HEK293 (cell line): Measurements from ENCODE around the gene LY9.

Experiments
- CTCF ChIA-PET: fragments of 350-600 bp; formaldehyde crosslinking; extraction: SDS; loops from one replicate; lab custom pipeline; 2021; ENCODE audit warnings: antibody characterized with exemption; lab: Yijun Ruan, JAX
- POLR2A ChIA-PET: fragments of 300-600 bp; formaldehyde crosslinking; extraction: SDS; loops from one replicate; lab custom pipeline; 2020; ENCODE audit warnings: antibody characterized with exemption, inconsistent platforms; lab: Yijun Ruan, JAX
- H3K27ac ChIP-seq: fragments of 200-500 bp; sonication (Bioruptor generic); 2 replicates; pipeline ENCODE4 v1.5.1; 2014; ENCODE audit warnings: low read depth, low read length, control low read depth, inconsistent platforms; ENCODE audit errors: extremely low read depth
- H3K36me3 ChIP-seq, 2 experiments: fragments of 200-500 bp in 1 of 2; sonication (Bioruptor generic) in 1 of 2; 1 replicate in 1 of 2; 2 replicates in 1 of 2; pipeline ENCODE4 v1.5.1; 2014 to 2017; ENCODE audit warnings: inconsistent platforms in 2 of 2, low read length in 2 of 2; ENCODE audit not compliant: control insufficient read depth in 2 of 2, insufficient read depth in 1 of 2
- H3K4me1 ChIP-seq: fragments of 200-500 bp; sonication (Bioruptor generic); 2 replicates; pipeline ENCODE4 v1.5.1; 2014; ENCODE audit warnings: mild to moderate bottlenecking, low read length, inconsistent platforms; ENCODE audit not compliant: control insufficient read depth, insufficient read depth
- H3K4me3 ChIP-seq: 2 replicates; pipeline ENCODE4 v1.5.1; 2011; ENCODE audit warnings: low read depth, mild to moderate bottlenecking, control low read depth, low read length, moderate library complexity
- H3K9me3 ChIP-seq: fragments of 200-500 bp; sonication (Bioruptor generic); 2 replicates; pipeline ENCODE4 v1.5.1; 2014; ENCODE audit warnings: low read depth, low read length, inconsistent platforms; ENCODE audit not compliant: control insufficient read depth, insufficient read depth
- BCL11A ChIP-seq: fragments of 450-650 bp; formaldehyde crosslinking; IDR thresholded peaks from 2 replicates; pipeline ENCODE4 v1.5.1; 2016; ENCODE audit warnings: low read depth, missing biosample characterization, missing genetic modification characterization
- GLI2 ChIP-seq: fragments of 450-650 bp; formaldehyde crosslinking; IDR thresholded peaks from 2 replicates; pipeline ENCODE4; 2017; ENCODE audit warnings: missing biosample characterization, missing genetic modification characterization, low read depth, borderline replicate concordance
- MEIS1 ChIP-seq: sonication (generic); formaldehyde crosslinking; IDR thresholded peaks from 2 replicates; pipeline ENCODE4 v1.8.1; 2022; ENCODE audit warnings: missing genetic modification reagents, mild to moderate bottlenecking, borderline replicate concordance
- OSR2 ChIP-seq: fragments of 450-650 bp; formaldehyde crosslinking; IDR thresholded peaks from 2 replicates; pipeline ENCODE4 v1.5.1; 2016; ENCODE audit warnings: missing biosample characterization, missing genetic modification characterization
- REPIN1 ChIP-seq: fragments of 450-650 bp; formaldehyde crosslinking; IDR thresholded peaks from 2 replicates; pipeline ENCODE4 v1.5.1; 2017; ENCODE audit warnings: missing biosample characterization, missing genetic modification characterization, low read depth
- SCRT1 ChIP-seq: fragments of 450-650 bp; formaldehyde crosslinking; IDR thresholded peaks from 2 replicates; pipeline ENCODE4 v1.5.1; 2016; ENCODE audit warnings: missing biosample characterization, missing genetic modification characterization, borderline replicate concordance
- ZEB2 ChIP-seq: fragments of 450-650 bp; formaldehyde crosslinking; IDR thresholded peaks from 2 replicates; pipeline ENCODE4 v1.5.1; 2016; ENCODE audit warnings: missing biosample characterization, missing genetic modification characterization
- ZFP41 ChIP-seq: fragments of 450-650 bp; formaldehyde crosslinking; IDR thresholded peaks from 2 replicates; pipeline ENCODE4 v1.5.1; 2016; ENCODE audit warnings: missing biosample characterization, missing genetic modification characterization, borderline replicate concordance
- ZNF2 ChIP-seq: fragments of 450-650 bp; formaldehyde crosslinking; IDR thresholded peaks from 2 replicates; pipeline ENCODE4 v1.5.1; 2016; ENCODE audit warnings: missing biosample characterization, missing genetic modification characterization
- ZNF354C ChIP-seq: fragments of 450-650 bp; formaldehyde crosslinking; IDR thresholded peaks from 2 replicates; pipeline ENCODE4 v1.5.1; 2016; ENCODE audit warnings: missing biosample characterization, missing genetic modification characterization, low read depth, borderline replicate concordance
- ZNF473 ChIP-seq: fragments of 450-650 bp; formaldehyde crosslinking; IDR thresholded peaks from 2 replicates; pipeline ENCODE4 v1.5.1; 2017; ENCODE audit warnings: missing biosample characterization, missing genetic modification characterization
- ZNF510 ChIP-seq: fragments of 450-650 bp; formaldehyde crosslinking; IDR thresholded peaks from 2 replicates; pipeline ENCODE4 v1.5.1; 2018; ENCODE audit warnings: mild to moderate bottlenecking, missing genetic modification characterization, missing biosample characterization; ENCODE audit not compliant: insufficient replicate concordance
- ZNF521 ChIP-seq: fragments of 450-650 bp; formaldehyde crosslinking; IDR thresholded peaks from 2 replicates; pipeline ENCODE4 v1.5.1; 2017; ENCODE audit warnings: missing biosample characterization, mild to moderate bottlenecking, missing genetic modification characterization
- ZNF549 ChIP-seq: fragments of 450-650 bp; IDR thresholded peaks from 2 replicates; pipeline ENCODE4 v1.5.1; 2018; ENCODE audit warnings: missing biosample characterization, missing genetic modification characterization, mild to moderate bottlenecking, inconsistent platforms, moderate library complexity
- ZNF555 ChIP-seq: fragments of 450-650 bp; formaldehyde crosslinking; conservative IDR thresholded peaks from 2 replicates; pipeline ENCODE4 v1.5.1; 2017; ENCODE audit warnings: missing biosample characterization, mild to moderate bottlenecking, missing genetic modification characterization, inconsistent platforms
- ZNF626 ChIP-seq: fragments of 450-650 bp; sonication (Bioruptor Pico); formaldehyde crosslinking; IDR thresholded peaks from 2 replicates; pipeline ENCODE4 v1.5.1; 2018; ENCODE audit warnings: missing biosample characterization, missing genetic modification characterization, inconsistent platforms
- ZNF629 ChIP-seq: fragments of 450-650 bp; formaldehyde crosslinking; IDR thresholded peaks from 2 replicates; pipeline ENCODE4 v1.5.1; 2017; ENCODE audit warnings: missing biosample characterization, missing genetic modification characterization
- ZNF660 ChIP-seq: fragments of 450-650 bp; IDR thresholded peaks from 2 replicates; pipeline ENCODE4 v1.5.1; 2018; ENCODE audit warnings: missing biosample characterization, mild to moderate bottlenecking, missing genetic modification characterization
- ZNF76 ChIP-seq: fragments of 450-650 bp; formaldehyde crosslinking; IDR thresholded peaks from 2 replicates; pipeline ENCODE4; 2016; ENCODE audit warnings: low read depth, missing biosample characterization, missing genetic modification characterization, borderline replicate concordance
- ZNF785 ChIP-seq: fragments of 450-650 bp; formaldehyde crosslinking; IDR thresholded peaks from 2 replicates; pipeline ENCODE4 v1.5.1; 2016; ENCODE audit warnings: missing biosample characterization, missing genetic modification characterization
- ZNF791 ChIP-seq: fragments of 450-650 bp; formaldehyde crosslinking; IDR thresholded peaks from 2 replicates; pipeline ENCODE4 v1.5.1; 2016; ENCODE audit warnings: missing biosample characterization, missing genetic modification characterization
- ZXDB ChIP-seq: fragments of 450-650 bp; formaldehyde crosslinking; IDR thresholded peaks from 2 replicates; pipeline ENCODE4 v1.5.1; 2016; ENCODE audit warnings: missing biosample characterization, missing genetic modification characterization
- TF ChIP-seq, protein P1 (sequence below): fragments of 450-650 bp; formaldehyde crosslinking; conservative IDR thresholded peaks from 2 replicates; pipeline ENCODE4 v1.5.1; 2016; ENCODE audit warnings: low read depth, missing biosample characterization, missing genetic modification characterization
- TF ChIP-seq, protein P2 (sequence below): fragments of 450-650 bp; formaldehyde crosslinking; IDR thresholded peaks from 2 replicates; pipeline ENCODE4 v1.5.1; 2016; ENCODE audit warnings: missing biosample characterization, missing genetic modification characterization
- TF ChIP-seq, protein P3 (sequence below): fragments of 450-650 bp; formaldehyde crosslinking; IDR thresholded peaks from 2 replicates; pipeline ENCODE4 v1.5.1; 2016; ENCODE audit warnings: missing biosample characterization, missing genetic modification characterization
- TF ChIP-seq, protein P4 (sequence below): fragments of 450-650 bp; formaldehyde crosslinking; IDR thresholded peaks from 2 replicates; pipeline ENCODE4 v1.5.1; 2016; ENCODE audit warnings: missing biosample characterization, missing genetic modification characterization
- TF ChIP-seq, protein P5 (sequence below): fragments of 450-650 bp; formaldehyde crosslinking; IDR thresholded peaks from 2 replicates; pipeline ENCODE4 v1.5.1; 2017; ENCODE audit warnings: missing biosample characterization, missing genetic modification characterization

LY9 gene

DNA sequence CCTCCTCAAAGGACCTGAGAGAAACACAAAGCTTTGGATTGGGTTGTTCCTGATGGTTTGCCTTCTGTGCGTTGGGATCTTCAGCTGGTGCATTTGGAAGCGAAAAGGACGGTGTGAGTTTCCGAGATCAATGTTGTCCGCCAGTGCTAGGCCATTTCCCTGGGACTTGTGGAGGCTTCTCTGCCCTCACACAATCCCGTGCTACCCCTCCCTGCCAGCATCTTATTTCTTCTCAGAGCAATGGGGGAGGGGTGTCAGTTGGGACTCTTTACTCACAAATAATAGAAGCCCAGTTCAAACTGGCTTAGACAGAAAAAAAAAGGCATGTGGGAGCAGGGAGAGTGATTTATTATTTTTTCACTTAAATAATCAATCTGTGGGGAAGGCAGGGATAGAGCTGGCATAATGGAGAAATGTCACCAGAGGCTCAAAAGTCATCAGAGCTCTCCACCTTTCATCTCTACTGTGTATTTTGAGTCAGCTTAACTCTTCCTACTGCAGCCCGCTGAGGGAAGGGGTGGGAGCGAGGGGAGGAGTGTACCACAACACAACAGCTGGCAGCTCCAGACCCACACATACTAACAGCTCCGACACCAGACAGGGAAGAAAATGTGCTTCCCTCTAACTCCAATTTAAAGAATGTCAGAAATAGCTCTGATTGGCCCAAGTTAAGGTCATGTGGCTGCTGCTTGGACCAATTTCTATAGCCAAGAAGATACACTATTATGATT, 22.4 kb downstream of the LY9 start:
- no peak for TF ChIP-seq ZNF473 (tag by site-specific recombination)
- no peak for TF ChIP-seq ZNF555 (tag by site-specific recombination)
- no peak for TF ChIP-seq MEIS1 (CRISPR knock-in tag)
- TF ChIP-seq ZNF354C (tag by site-specific recombination) = no peak
- TF ChIP-seq ZNF549 (tag by site-specific recombination) = no peak
- TF ChIP-seq, protein P1, sequence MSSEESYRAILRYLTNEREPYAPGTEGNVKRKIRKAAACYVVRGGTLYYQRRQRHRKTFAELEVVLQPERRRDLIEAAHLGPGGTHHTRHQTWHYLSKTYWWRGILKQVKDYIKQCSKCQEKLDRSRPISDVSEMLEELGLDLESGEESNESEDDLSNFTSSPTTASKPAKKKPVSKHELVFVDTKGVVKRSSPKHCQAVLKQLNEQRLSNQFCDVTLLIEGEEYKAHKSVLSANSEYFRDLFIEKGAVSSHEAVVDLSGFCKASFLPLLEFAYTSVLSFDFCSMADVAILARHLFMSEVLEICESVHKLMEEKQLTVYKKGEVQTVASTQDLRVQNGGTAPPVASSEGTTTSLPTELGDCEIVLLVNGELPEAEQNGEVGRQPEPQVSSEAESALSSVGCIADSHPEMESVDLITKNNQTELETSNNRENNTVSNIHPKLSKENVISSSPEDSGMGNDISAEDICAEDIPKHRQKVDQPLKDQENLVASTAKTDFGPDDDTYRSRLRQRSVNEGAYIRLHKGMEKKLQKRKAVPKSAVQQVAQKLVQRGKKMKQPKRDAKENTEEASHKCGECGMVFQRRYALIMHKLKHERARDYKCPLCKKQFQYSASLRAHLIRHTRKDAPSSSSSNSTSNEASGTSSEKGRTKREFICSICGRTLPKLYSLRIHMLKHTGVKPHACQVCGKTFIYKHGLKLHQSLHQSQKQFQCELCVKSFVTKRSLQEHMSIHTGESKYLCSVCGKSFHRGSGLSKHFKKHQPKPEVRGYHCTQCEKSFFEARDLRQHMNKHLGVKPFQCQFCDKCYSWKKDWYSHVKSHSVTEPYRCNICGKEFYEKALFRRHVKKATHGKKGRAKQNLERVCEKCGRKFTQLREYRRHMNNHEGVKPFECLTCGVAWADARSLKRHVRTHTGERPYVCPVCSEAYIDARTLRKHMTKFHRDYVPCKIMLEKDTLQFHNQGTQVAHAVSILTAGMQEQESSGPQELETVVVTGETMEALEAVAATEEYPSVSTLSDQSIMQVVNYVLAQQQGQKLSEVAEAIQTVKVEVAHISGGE (tag by site-specific recombination) = no peak
- TF ChIP-seq, protein P2, sequence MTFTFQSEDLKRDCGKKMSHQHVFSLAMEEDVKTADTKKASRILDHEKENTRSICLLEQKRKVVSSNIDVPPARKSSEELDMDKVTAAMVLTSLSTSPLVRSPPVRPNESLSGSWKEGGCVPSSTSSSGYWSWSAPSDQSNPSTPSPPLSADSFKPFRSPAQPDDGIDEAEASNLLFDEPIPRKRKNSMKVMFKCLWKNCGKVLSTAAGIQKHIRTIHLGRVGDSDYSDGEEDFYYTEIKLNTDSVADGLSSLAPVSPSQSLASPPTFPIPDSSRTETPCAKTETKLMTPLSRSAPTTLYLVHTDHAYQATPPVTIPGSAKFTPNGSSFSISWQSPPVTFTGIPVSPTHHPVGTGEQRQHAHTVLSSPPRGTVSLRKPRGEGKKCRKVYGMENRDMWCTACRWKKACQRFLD = no peak
- TF ChIP-seq ZNF629 (tag by site-specific recombination) = no peak
- no peak for TF ChIP-seq ZNF2
- TF ChIP-seq, protein P3, sequence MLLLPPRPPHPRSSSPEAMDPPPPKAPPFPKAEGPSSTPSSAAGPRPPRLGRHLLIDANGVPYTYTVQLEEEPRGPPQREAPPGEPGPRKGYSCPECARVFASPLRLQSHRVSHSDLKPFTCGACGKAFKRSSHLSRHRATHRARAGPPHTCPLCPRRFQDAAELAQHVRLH (tag by site-specific recombination) = no peak
- TF ChIP-seq ZEB2 (tag by site-specific recombination) = no peak
- TF ChIP-seq GLI2 = no peak
- TF ChIP-seq ZNF76 (tag by site-specific recombination) = no peak
- no peak for TF ChIP-seq ZNF785 (tag by site-specific recombination)
- no peak for TF ChIP-seq ZNF791 (tag by site-specific recombination)
- no peak for TF ChIP-seq REPIN1 (tag by site-specific recombination)
- TF ChIP-seq ZNF626 (tag by site-specific recombination) = no peak
- TF ChIP-seq ZFP41 (tag by site-specific recombination) = no peak
- TF ChIP-seq, protein P4, sequence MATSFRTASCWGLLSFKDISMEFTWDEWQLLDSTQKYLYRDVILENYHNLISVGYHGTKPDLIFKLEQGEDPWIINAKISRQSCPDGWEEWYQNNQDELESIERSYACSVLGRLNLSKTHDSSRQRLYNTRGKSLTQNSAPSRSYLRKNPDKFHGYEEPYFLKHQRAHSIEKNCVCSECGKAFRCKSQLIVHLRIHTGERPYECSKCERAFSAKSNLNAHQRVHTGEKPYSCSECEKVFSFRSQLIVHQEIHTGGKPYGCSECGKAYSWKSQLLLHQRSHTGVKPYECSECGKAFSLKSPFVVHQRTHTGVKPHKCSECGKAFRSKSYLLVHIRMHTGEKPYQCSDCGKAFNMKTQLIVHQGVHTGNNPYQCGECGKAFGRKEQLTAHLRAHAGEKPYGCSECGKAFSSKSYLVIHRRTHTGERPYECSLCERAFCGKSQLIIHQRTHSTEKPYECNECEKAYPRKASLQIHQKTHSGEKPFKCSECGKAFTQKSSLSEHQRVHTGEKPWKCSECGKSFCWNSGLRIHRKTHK = no peak
- no peak overlapping the region for H3K4me3 ChIP-seq
- ChIA-PET POLR2A (no interaction called here), CTCF (interaction anchor here (0.5 to 1.5 kb wide), 5 partner anchors 9 to 154 kb away, joined by 4 to 6 read pairs (median 5); no protein-coding TSS in a partner anchor)
- no peak overlapping the region for H3K27ac ChIP-seq
- H3K36me3 ChIP-seq = no peaks in the 10 kb centered on the region
- H3K9me3 ChIP-seq = no peaks in the 10 kb centered on the region
- H3K4me1 ChIP-seq = no peaks in the 10 kb centered on the region

DNA sequence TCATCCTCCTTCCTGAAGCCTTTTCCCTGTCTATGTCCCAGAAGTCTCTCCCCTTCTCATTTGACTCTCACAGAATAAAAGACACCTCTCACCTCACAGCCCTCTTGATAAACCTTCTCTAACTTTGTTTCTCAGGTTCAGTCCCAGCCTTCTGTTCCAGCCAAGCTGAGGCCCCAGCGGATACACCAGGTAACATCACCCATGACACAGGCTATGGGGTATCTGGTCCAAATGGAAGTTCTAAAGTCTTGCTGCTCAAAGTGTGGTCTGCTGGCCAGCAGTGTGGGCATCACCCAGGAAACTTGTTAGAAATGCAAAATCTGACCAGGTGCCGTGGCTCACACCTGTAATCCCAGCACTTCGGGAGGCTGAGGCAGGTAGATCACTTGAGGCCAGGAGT, 23.2 kb downstream of the LY9 start:
- Histone ChIP-seq H3K4me1 (no peaks in the 10 kb centered on the region), H3K36me3 (no peaks in the 10 kb centered on the region), H3K27ac (no peak overlapping the region), H3K9me3 (no peaks in the 10 kb centered on the region), H3K4me3 (no peak overlapping the region)
- ChIA-PET POLR2A (no interaction called here), CTCF (interaction anchor here (1.2 to 1.5 kb wide), 2 partner anchors 13 to 16 kb away, joined by 4 to 5 read pairs; no protein-coding TSS in a partner anchor)
- no peak for TF ChIP-seq ZNF510 (tag by site-specific recombination)
- TF ChIP-seq ZNF660 = no peak
- no peak for TF ChIP-seq BCL11A (tag by site-specific recombination)
- TF ChIP-seq OSR2 (tag by site-specific recombination) = no peak
- TF ChIP-seq SCRT1 (tag by site-specific recombination) = no peak
- TF ChIP-seq ZNF521 = no peak
- TF ChIP-seq, protein P5, sequence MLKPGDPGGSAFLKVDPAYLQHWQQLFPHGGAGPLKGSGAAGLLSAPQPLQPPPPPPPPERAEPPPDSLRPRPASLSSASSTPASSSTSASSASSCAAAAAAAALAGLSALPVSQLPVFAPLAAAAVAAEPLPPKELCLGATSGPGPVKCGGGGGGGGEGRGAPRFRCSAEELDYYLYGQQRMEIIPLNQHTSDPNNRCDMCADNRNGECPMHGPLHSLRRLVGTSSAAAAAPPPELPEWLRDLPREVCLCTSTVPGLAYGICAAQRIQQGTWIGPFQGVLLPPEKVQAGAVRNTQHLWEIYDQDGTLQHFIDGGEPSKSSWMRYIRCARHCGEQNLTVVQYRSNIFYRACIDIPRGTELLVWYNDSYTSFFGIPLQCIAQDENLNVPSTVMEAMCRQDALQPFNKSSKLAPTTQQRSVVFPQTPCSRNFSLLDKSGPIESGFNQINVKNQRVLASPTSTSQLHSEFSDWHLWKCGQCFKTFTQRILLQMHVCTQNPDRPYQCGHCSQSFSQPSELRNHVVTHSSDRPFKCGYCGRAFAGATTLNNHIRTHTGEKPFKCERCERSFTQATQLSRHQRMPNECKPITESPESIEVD = no peak
- TF ChIP-seq ZXDB (tag by site-specific recombination) = no peak
